ENCODE results near the gene BLVRB.
"Not testable (repeated sequence)": the region's sequence is repeated elsewhere in the genome, so short reads cannot be mapped to it uniquely, and the experiment has no call there.

Gene BLVRB

GRCh38 chr19:40411125-40411842, 54.3 kb downstream of the BLVRB start:
- TF ChIP-seq, protein P1, sequence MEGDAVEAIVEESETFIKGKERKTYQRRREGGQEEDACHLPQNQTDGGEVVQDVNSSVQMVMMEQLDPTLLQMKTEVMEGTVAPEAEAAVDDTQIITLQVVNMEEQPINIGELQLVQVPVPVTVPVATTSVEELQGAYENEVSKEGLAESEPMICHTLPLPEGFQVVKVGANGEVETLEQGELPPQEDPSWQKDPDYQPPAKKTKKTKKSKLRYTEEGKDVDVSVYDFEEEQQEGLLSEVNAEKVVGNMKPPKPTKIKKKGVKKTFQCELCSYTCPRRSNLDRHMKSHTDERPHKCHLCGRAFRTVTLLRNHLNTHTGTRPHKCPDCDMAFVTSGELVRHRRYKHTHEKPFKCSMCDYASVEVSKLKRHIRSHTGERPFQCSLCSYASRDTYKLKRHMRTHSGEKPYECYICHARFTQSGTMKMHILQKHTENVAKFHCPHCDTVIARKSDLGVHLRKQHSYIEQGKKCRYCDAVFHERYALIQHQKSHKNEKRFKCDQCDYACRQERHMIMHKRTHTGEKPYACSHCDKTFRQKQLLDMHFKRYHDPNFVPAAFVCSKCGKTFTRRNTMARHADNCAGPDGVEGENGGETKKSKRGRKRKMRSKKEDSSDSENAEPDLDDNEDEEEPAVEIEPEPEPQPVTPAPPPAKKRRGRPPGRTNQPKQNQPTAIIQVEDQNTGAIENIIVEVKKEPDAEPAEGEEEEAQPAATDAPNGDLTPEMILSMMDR (IDR thresholded peaks at IDR 0.05; ENCODE audit: control extremely low read depth, extremely low read depth, low read depth, missing control alignments), result no peak
- no peak for DNase-seq (ENCODE audit: extremely low spot score)
- ChIA-PET CTCF (interaction anchor here (0.6 to 2.9 kb wide), 6 partner anchors 9 to 106 kb away, joined by 3 to 35 read pairs (median 5); partner anchors contain the start of gene SERTAD1), POLR2A (interaction anchor here (0.7 to 1.2 kb wide), 2 partner anchors 9 to 55 kb away, joined by 3 to 4 read pairs; no protein-coding TSS in a partner anchor)

DNA sequence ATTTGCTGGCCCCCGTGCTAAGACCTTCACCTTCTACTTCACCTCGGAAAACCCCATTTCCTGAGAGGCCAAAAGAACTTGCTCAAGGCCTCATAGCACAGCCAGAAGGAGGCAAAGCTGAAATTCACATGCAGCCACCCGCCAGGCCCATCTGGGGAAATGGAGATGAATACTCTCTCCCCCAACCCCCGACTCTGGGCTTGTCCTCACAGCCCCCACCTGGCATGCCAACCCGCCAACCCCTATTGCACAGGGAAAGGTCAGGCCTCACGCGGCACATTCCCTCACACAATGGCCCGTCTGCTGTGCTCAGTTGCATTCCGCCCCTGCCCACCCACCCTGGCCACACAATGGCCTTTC, 55.5 kb downstream of the BLVRB start:
- DNase-seq (ENCODE audit: extremely low spot score), result no peak
- POLR2A ChIA-PET, result interaction anchor here (1.5 kb wide), 1 partner anchor 9 kb away, joined by 3 read pairs; no protein-coding TSS in a partner anchor
- CTCF ChIA-PET, result interaction anchor here (1.2 to 4.0 kb wide), 4 partner anchors 10 to 63 kb away, joined by 3 to 35 read pairs (median 16); no protein-coding TSS in a partner anchor
- TF ChIP-seq, protein P1 (IDR thresholded peaks at IDR 0.05; ENCODE audit: control extremely low read depth, extremely low read depth, low read depth, missing control alignments), result no peak

- ChIA-PET CTCF (interaction anchor here (2.6 to 4.0 kb wide), 2 partner anchors 12 to 56 kb away, joined by 8 to 30 read pairs; no protein-coding TSS in a partner anchor), POLR2A (interaction anchor here (0.6 kb wide), 1 partner anchor 13 kb away, joined by 3 read pairs; no protein-coding TSS in a partner anchor)
- DNase-seq (ENCODE audit: extremely low spot score), result not testable (repeated sequence)
Measured at GRCh38 chr19:40408598-40408925, 57.0 kb downstream of the BLVRB start.

- CTCF ChIA-PET, result interaction anchor here (1.1 to 4.0 kb wide), 3 partner anchors 9 to 57 kb away, joined by 3 to 30 read pairs (median 8); no protein-coding TSS in a partner anchor
- POLR2A ChIA-PET, result no interaction called here
- TF ChIP-seq, protein P1 (IDR thresholded peaks at IDR 0.05; ENCODE audit: control extremely low read depth, extremely low read depth, low read depth, missing control alignments), result no peak
- no peak for DNase-seq (ENCODE audit: extremely low spot score)
Measured at GRCh38 chr19:40407714-40408597, 57.6 kb downstream of the BLVRB start.

GRCh38 chr19:40403262-40403984, 62.1 kb downstream of the BLVRB start:
- TF ChIP-seq, protein P1 (IDR thresholded peaks at IDR 0.05; ENCODE audit: control extremely low read depth, extremely low read depth, low read depth, missing control alignments), result no peak
- POLR2A ChIA-PET, result interaction anchor here (0.7 to 2.0 kb wide), 4 partner anchors 9 to 23 kb away, joined by 3 to 6 read pairs (median 4); partner anchors contain the start of gene SERTAD1
- CTCF ChIA-PET, result interaction anchor here (0.9 to 2.7 kb wide), 8 partner anchors 11 to 232 kb away, joined by 3 to 13 read pairs (median 6); partner anchors contain the start of genes PRX and SERTAD1
- DNase-seq (ENCODE audit: extremely low spot score), result peak; percentile 98

DNA sequence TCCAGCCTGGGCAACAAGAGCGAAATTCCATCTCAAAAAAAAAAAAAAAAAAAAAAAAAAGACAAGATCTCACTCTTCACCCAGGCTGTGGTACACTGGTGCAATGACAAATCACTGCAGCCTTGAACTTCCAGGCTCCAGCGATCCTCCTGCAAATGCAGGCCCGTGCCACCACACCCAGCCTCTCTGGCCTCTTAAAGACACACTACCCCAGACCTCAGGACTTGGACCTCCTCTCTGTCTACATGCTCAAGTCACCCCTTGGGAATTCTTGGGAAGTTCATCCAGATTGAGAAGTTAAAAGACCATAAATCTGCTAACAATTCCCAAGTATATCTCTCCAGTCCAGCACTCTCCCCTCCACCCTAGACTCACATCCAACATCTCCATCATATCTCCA, 65.0 kb downstream of the BLVRB start:
- TF ChIP-seq, protein P1 (IDR thresholded peaks at IDR 0.05; ENCODE audit: control extremely low read depth, extremely low read depth, low read depth, missing control alignments), result no peak
- ChIA-PET POLR2A (no interaction called here), CTCF (interaction anchor here (1.5 kb wide), 1 partner anchor 24 kb away, joined by 4 read pairs; no protein-coding TSS in a partner anchor)
- no peak for DNase-seq (ENCODE audit: extremely low spot score)
